Activated T-helper 2 cell treated with anti-CD3 and anti-CD28 coated beads, Interferon-gamma antibody, Interleukin-2, Interleukin-4, amounts not matched to agents 10 μg/mL and 5 μg/mL and 100 μg/mL, durations not matched to agents 14 hours and 24 hours and 36 hours (primary cell): Measurements from ENCODE around the gene CLDND2. TPM values are rescaled to one million over a fixed set of nuclear protein-coding genes. Genes with fewer than 3 reads are reported as not detected.

Experiments used
- DNase-seq: peaks from one replicate; pipeline ENCODE4 v3.0.0; 2021; ENCODE audit warnings: low spot score
- H3K27ac Mint-ChIP-seq: one replicate; pipeline ENCODE4 v1.8.0; 2021; ENCODE audit warnings: mixed read lengths
- H3K27me3 Mint-ChIP-seq: one replicate; pipeline ENCODE4 v1.8.0; 2021; ENCODE audit warnings: low read depth, mixed read lengths
- H3K36me3 Mint-ChIP-seq: one replicate; pipeline ENCODE4 v1.8.0; 2021; ENCODE audit warnings: low read depth, mixed read lengths
- H3K4me1 Mint-ChIP-seq: one replicate; pipeline ENCODE4 v1.8.0; 2021; ENCODE audit warnings: low read depth, mixed read lengths
- H3K4me3 Mint-ChIP-seq: one replicate; pipeline ENCODE4 v1.8.0; 2021; ENCODE audit warnings: low read depth, mild to moderate bottlenecking, moderate library complexity, mixed read lengths
- H3K9me3 Mint-ChIP-seq: one replicate; pipeline ENCODE4 v1.8.0; 2021; ENCODE audit warnings: mixed read lengths
- intact Hi-C: fragments of 100-400 bp; cut with micrococcal nuclease; formaldehyde crosslinking; loops from one replicate; pipeline ENCODE4 v1.15.1; 2023
- total RNA-seq: library from RNA; stranded (reverse); gene quantifications from 2 replicates; pipeline ENCODE4 v1.2.3, GENCODE V29; 2022

CLDND2 gene
- total RNA-seq, 1 donor from 2014 or later: 13.8 TPM

DNA sequence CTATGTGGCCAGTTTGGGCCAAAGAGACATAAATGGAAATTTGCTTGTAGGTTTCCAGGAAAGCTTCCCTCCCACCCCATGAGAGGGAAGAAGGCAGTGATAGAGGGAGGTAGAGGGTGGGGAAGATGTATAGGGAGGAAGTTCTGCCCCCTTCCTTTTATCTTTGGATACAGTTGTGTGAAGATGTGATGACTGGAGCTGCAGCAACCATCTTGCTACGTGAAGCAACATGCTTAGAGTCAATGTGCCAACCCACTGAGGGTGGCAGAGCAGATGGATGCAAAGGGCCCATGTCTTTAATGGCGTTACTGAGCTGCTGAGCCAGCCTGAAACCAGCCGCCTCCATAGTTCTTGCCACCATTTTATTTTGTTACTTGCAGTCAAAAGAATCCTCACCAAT, 37.6 kb downstream of the CLDND2 start:
- H3K27ac Mint-ChIP-seq: no peak overlapping the region
- peaks cover 9% of the 10 kb centered on the region for H3K27me3 Mint-ChIP-seq
- no peak overlapping the region for H3K4me3 Mint-ChIP-seq

GRCh38 chr19:51330366-51330765, 38.4 kb downstream of the CLDND2 start:
- no peak overlapping the region for H3K4me3 Mint-ChIP-seq
- no peak overlapping the region for H3K27ac Mint-ChIP-seq
- H3K27me3 Mint-ChIP-seq: peaks cover 17% of the 10 kb centered on the region
- H3K4me1 Mint-ChIP-seq: peaks cover 17% of the 10 kb centered on the region
- intact Hi-C loops: no loop called here
- H3K36me3 Mint-ChIP-seq: peaks cover 30% of the 10 kb centered on the region
- DNase-seq: no peak
- no peaks in the 10 kb centered on the region for H3K9me3 Mint-ChIP-seq

More for the DNA sequence above, 37.6 kb downstream of the CLDND2 start:
- intact Hi-C loops: no loop called here
- Mint-ChIP-seq H3K4me1 (peaks cover 11% of the 10 kb centered on the region), H3K36me3 (peaks cover 30% of the 10 kb centered on the region), H3K9me3 (no peaks in the 10 kb centered on the region)
- DNase-seq: no peak

GRCh38 chr19:51329411-51329810, 39.4 kb downstream of the CLDND2 start:
- no peaks in the 10 kb centered on the region for H3K9me3 Mint-ChIP-seq
- H3K27ac Mint-ChIP-seq: no peak overlapping the region
- intact Hi-C loops: no loop called here
- peaks cover 19% of the 10 kb centered on the region for H3K27me3 Mint-ChIP-seq
- H3K4me3 Mint-ChIP-seq: no peak overlapping the region
- H3K36me3 Mint-ChIP-seq: peaks cover 28% of the 10 kb centered on the region
- peaks cover 20% of the 10 kb centered on the region for H3K4me1 Mint-ChIP-seq
- no peak for DNase-seq

GRCh38 chr19:51327066-51328001, 41.5 kb downstream of the CLDND2 start:
- Mint-ChIP-seq H3K9me3 (no peaks in the 10 kb centered on the region), H3K27me3 (peaks cover 37% of the 10 kb centered on the region), H3K4me1 (peaks cover 23% of the 10 kb centered on the region), H3K4me3 (peak overlapping the region; percentile 75), H3K36me3 (peaks cover 22% of the 10 kb centered on the region), H3K27ac (peak overlapping the region; percentile 54)
- intact Hi-C loops: loop anchor here (1.0 kb wide), 1 partner anchor 169 kb away; no protein-coding TSS in a partner anchor
- peak; percentile 66 for DNase-seq

GRCh38 chr19:51326216-51327065, 42.4 kb downstream of the CLDND2 start:
- peak overlapping the region; percentile 45 for H3K27ac Mint-ChIP-seq
- H3K36me3 Mint-ChIP-seq: peaks cover 14% of the 10 kb centered on the region
- peak overlapping the region; percentile 65 for H3K4me3 Mint-ChIP-seq
- peaks cover 37% of the 10 kb centered on the region for H3K27me3 Mint-ChIP-seq
- H3K9me3 Mint-ChIP-seq: no peaks in the 10 kb centered on the region
- H3K4me1 Mint-ChIP-seq: peaks cover 18% of the 10 kb centered on the region
- intact Hi-C loops: loop anchor here (1.0 kb wide), 1 partner anchor 168 kb away; no protein-coding TSS in a partner anchor
- no peak for DNase-seq

DNA sequence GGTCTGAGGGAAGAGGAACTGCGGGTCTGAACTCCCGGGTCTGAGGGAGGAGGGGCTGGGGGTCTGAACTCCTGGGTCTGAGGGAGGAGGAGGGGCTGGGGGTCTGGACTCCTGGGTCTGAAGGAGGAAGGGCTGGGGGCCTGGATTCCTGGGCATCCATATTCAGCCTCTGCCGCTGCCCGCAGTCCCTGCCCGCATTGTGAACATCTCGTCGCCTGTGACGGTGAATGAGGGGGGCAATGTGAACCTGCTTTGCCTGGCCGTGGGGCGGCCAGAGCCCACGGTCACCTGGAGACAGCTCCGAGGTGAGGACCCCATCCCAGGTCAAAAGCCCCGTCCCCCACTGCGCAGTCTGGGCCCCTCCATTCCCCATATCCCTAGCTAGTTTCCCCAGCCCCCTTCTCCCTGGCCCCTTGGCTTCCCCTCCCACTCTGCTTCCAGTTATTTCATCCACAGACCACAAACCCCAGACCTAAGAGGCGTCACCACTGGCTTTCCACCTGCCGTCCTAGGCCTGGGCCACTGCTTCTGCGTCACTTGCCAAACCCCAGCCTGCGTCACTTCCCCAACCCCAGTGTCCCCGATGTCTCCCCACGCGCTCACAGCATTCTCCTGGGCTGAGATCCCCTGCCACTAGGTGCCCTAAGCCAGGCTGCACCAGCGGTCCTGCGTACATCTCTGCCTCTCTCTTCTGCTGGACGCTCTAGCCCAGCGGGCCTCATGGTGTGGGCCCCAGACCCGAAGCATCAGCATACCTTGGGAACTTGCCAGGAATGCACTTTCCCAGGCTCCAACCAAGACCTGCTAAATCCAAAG, 43.4 kb downstream of the CLDND2 start:
- Mint-ChIP-seq H3K4me1 (peaks cover 18% of the 10 kb centered on the region), H3K9me3 (no peaks in the 10 kb centered on the region), H3K27me3 (peaks cover 37% of the 10 kb centered on the region), H3K27ac (peak overlapping the region; percentile 50), H3K4me3 (peak overlapping the region; percentile 11), H3K36me3 (peaks cover 7% of the 10 kb centered on the region)
- no peak for DNase-seq
- intact Hi-C loops: no loop called here

DNA sequence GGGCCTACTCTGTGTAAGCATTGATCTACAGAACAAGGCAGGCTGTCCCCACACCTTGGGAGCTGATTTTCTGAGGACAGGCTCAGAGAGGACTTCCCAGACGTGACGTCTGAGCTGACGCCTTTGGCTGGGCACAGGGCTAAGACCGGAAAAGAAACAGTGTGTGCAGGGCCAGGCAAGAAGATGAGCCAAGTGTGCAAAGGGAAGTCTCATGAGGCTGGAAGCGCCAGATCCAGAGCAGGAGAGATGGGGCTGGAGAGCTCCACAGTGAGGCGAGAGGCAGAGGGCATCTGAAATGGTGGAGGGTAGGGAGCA, 44.7 kb downstream of the CLDND2 start:
- no peak for DNase-seq
- H3K4me3 Mint-ChIP-seq: no peak overlapping the region
- no peaks in the 10 kb centered on the region for H3K9me3 Mint-ChIP-seq
- intact Hi-C loops: no loop called here
- H3K27ac Mint-ChIP-seq: no peak overlapping the region
- peaks cover 18% of the 10 kb centered on the region for H3K4me1 Mint-ChIP-seq
- peaks cover 37% of the 10 kb centered on the region for H3K27me3 Mint-ChIP-seq
- H3K36me3 Mint-ChIP-seq: peaks cover 3% of the 10 kb centered on the region

DNA sequence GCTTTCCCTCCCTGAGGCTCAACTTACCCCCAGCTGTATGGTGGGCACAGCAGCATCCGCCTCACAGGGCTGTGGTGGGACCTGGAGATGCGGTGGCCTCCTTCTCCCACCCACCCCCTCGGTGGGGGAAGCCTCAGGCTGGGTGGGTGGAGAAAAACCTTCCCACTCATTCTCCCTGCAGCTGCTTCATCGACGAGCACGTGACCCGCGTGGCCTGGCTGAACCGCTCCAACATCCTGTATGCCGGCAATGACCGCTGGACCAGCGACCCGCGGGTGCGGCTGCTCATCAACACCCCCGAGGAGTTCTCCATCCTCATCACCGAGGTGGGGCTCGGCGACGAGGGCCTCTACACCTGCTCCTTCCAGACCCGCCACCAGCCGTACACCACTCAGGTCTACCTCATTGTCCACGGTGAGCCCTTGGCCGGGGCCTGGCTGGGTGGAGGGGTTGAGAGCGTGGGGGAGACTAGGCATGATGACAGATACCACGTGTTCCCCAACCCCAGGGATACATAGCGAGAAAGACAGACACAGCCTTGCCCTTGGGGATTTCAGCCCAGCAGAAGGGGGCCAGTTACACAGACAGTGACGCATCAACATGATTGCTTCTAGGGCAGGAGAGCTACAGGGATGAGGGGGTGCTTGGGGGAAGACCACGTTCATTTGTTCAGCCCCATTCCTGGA, 45.2 kb downstream of the CLDND2 start:
- intact Hi-C loops: no loop called here
- Mint-ChIP-seq H3K27me3 (peaks cover 37% of the 10 kb centered on the region), H3K36me3 (peaks cover 3% of the 10 kb centered on the region)

DNA sequence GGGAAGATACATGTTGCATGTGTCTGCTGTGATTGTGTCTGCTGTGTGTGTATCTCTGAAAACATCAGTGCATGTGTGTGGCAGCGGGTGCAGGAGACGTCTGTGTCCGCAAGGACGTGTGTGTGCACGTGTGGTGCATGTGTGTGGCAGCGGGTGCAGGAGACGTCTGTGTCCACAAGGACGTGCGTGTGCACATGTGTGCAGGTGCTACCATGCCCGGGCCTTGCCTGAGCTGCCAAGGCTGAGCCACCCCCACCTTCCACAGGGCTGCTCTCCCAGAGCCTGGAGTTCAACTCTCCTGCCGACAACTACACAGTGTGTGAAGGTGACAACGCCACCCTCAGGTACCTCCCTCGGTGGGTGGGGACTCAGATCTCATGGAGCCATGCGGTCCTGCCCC, 47.0 kb downstream of the CLDND2 start:
- intact Hi-C loops: no loop called here
- Mint-ChIP-seq H3K4me1 (peaks cover 12% of the 10 kb centered on the region), H3K27ac (no peak overlapping the region), H3K9me3 (no peaks in the 10 kb centered on the region), H3K27me3 (peaks cover 33% of the 10 kb centered on the region), H3K4me3 (no peak overlapping the region), H3K36me3 (no peaks in the 10 kb centered on the region)
- no peak for DNase-seq

More for the DNA sequence above, 45.2 kb downstream of the CLDND2 start:
- H3K4me1 Mint-ChIP-seq: peaks cover 17% of the 10 kb centered on the region
- no peak overlapping the region for H3K4me3 Mint-ChIP-seq
- H3K27ac Mint-ChIP-seq: peak overlapping the region; percentile 1
- H3K9me3 Mint-ChIP-seq: no peaks in the 10 kb centered on the region
- DNase-seq: no peak

GRCh38 chr19:51320280-51320657, 48.5 kb downstream of the CLDND2 start:
- intact Hi-C loops: no loop called here
- Mint-ChIP-seq H3K27ac (no peak overlapping the region), H3K4me1 (peaks cover 6% of the 10 kb centered on the region), H3K9me3 (no peaks in the 10 kb centered on the region), H3K4me3 (no peak overlapping the region), H3K27me3 (peaks cover 21% of the 10 kb centered on the region), H3K36me3 (no peaks in the 10 kb centered on the region)
- no peak for DNase-seq

DNA sequence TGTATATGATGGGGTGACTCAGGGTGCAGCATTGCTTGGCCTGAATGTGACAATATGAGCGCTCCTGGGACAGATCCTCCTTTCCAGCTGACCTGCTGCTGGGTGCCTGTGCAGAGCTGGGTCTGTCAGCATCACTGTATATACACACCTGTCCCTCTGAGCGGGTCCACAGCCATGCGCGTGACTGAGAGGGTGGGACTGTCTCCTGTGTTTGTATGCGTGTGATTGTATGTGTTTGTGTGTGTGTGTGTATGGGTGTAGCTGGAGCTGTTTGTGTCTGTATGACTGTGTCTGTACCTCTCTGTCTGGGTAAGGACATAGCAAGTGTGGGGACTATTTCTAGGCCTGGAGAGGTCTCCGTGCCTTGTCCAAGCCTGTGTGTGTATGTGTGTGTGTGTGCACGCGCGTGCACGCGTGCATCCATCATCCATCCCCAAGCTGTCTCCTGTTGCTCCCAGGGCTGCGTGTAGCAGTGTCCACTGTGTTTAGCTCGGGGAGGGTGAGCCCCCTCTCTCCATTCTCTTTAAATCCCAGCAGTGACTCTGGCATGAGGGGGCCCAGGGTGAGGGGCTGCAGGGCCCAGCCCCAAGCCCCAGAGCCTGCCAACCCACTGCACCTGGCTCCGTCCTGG, 49.0 kb downstream of the CLDND2 start:
- no peaks in the 10 kb centered on the region for H3K36me3 Mint-ChIP-seq
- intact Hi-C loops: no loop called here
- H3K4me1 Mint-ChIP-seq: peaks cover 5% of the 10 kb centered on the region
- H3K27me3 Mint-ChIP-seq: peaks cover 23% of the 10 kb centered on the region
- no peak overlapping the region for H3K4me3 Mint-ChIP-seq
- no peaks in the 10 kb centered on the region for H3K9me3 Mint-ChIP-seq
- DNase-seq: no peak
- no peak overlapping the region for H3K27ac Mint-ChIP-seq
